H9 (cell line): ENCODE data around the gene PPP1R13B. TPM values are rescaled to one million over a fixed set of nuclear protein-coding genes. Genes with fewer than 3 reads are reported as not detected.

ENCODE experiments used
- DNase-seq: peaks from one replicate; pipeline ENCODE4 v3.0.0-alpha.2; 2017
- H2AFZ ChIP-seq: one replicate; pipeline ENCODE4 v1.6.1; 2013; ENCODE audit warnings: mild to moderate bottlenecking, low read length, control low read depth, moderate library complexity
- H2AK5ac ChIP-seq: 2 replicates; pipeline ENCODE4 v1.6.1; 2013; ENCODE audit warnings: low read length, control low read depth, mixed read lengths; ENCODE audit not compliant: insufficient read length
- H2BK120ac ChIP-seq: one replicate; pipeline ENCODE4 v1.6.1; 2013; ENCODE audit warnings: low read depth, mild to moderate bottlenecking, low read length, control low read depth, inconsistent platforms; ENCODE audit not compliant: poor library complexity, severe bottlenecking
- H2BK12ac ChIP-seq: 2 replicates; pipeline ENCODE4 v1.6.1; 2013; ENCODE audit warnings: low read length, control low read depth, mixed read lengths, low read depth; ENCODE audit not compliant: insufficient read length
- H2BK15ac ChIP-seq: 2 replicates; pipeline ENCODE4 v1.6.1; 2013; ENCODE audit warnings: low read depth, low read length, control low read depth
- H2BK20ac ChIP-seq: one replicate; pipeline ENCODE4 v1.6.1; 2013; ENCODE audit warnings: low read depth, mild to moderate bottlenecking, low read length, control low read depth, inconsistent platforms; ENCODE audit not compliant: poor library complexity, severe bottlenecking
- H2BK5ac ChIP-seq: 2 replicates; pipeline ENCODE4 v1.6.1; 2013; ENCODE audit warnings: low read length, control low read depth, mixed read lengths; ENCODE audit not compliant: insufficient read length
- H3K14ac ChIP-seq: 2 replicates; pipeline ENCODE4 v1.6.1; 2013; ENCODE audit warnings: low read length, control low read depth; ENCODE audit not compliant: insufficient read depth
- H3K18ac ChIP-seq: 2 replicates; pipeline ENCODE4 v1.6.1; 2013; ENCODE audit warnings: low read depth, mild to moderate bottlenecking, mixed read lengths, low read length, control low read depth; ENCODE audit not compliant: insufficient read length
- H3K23ac ChIP-seq: 2 replicates; pipeline ENCODE4 v1.6.1; 2013; ENCODE audit warnings: low read length, control low read depth, mixed read lengths, low read depth; ENCODE audit not compliant: insufficient read length
- H3K23me2 ChIP-seq: 2 replicates; pipeline ENCODE4 v1.6.1; 2013; ENCODE audit warnings: low read depth, mild to moderate bottlenecking, mixed read lengths, low read length, control low read depth; ENCODE audit not compliant: insufficient read length, poor library complexity, severe bottlenecking
- H3K27ac ChIP-seq: 2 replicates; pipeline ENCODE4 v1.5.1; 2013; ENCODE audit warnings: low read length, control low read depth, mixed read lengths, low read depth; ENCODE audit not compliant: insufficient read length
- H3K27me3 ChIP-seq: 2 replicates; pipeline ENCODE4 v1.6.1; 2013; ENCODE audit warnings: low read length, control low read depth, inconsistent platforms; ENCODE audit not compliant: insufficient read depth
- H3K4ac ChIP-seq: 2 replicates; pipeline ENCODE4 v1.6.1; 2013; ENCODE audit warnings: low read depth, mild to moderate bottlenecking, control low read depth, inconsistent platforms, low read length, moderate library complexity
- H3K4me1 ChIP-seq: 2 replicates; pipeline ENCODE4 v1.6.1; 2013; ENCODE audit warnings: low read length, control low read depth, inconsistent platforms; ENCODE audit not compliant: insufficient read depth
- H3K4me2 ChIP-seq: 2 replicates; pipeline ENCODE4 v1.6.1; 2013; ENCODE audit warnings: low read length, control low read depth, mixed read lengths; ENCODE audit not compliant: insufficient read length, insufficient read depth
- H3K56ac ChIP-seq: 2 replicates; pipeline ENCODE4 v1.6.1; 2013; ENCODE audit warnings: low read depth, mild to moderate bottlenecking, mixed read lengths, low read length, control low read depth; ENCODE audit not compliant: insufficient read length
- H3K79me1 ChIP-seq: 2 replicates; pipeline ENCODE4 v1.6.1; 2013; ENCODE audit warnings: low read depth, mild to moderate bottlenecking, moderate library complexity, low read length, control low read depth, inconsistent platforms; ENCODE audit not compliant: insufficient read depth, poor library complexity, severe bottlenecking
- H3K79me2 ChIP-seq: 2 replicates; pipeline ENCODE4 v1.6.1; 2013; ENCODE audit warnings: low read length, control low read depth, inconsistent platforms; ENCODE audit not compliant: insufficient read depth
- H3K9ac ChIP-seq: 2 replicates; pipeline ENCODE4 v1.6.1; 2013; ENCODE audit warnings: low read length, control low read depth, mixed read lengths; ENCODE audit not compliant: insufficient read length; ENCODE audit errors: extremely low read depth
- H3K9me3 ChIP-seq: one replicate; pipeline ENCODE4 v1.6.1; 2013; ENCODE audit warnings: low read depth, low read length, inconsistent platforms; ENCODE audit not compliant: control insufficient read depth
- H3T11ph ChIP-seq: one replicate; pipeline ENCODE4 v1.6.1; 2013; ENCODE audit warnings: mild to moderate bottlenecking, low read length, control low read depth, inconsistent platforms
- H4K20me1 ChIP-seq: one replicate; pipeline ENCODE4 v1.6.1; 2013; ENCODE audit not compliant: control insufficient read depth, insufficient read length, insufficient read depth
- H4K5ac ChIP-seq: 2 replicates; pipeline ENCODE4 v1.6.1; 2013; ENCODE audit warnings: low read depth, mild to moderate bottlenecking, mixed read lengths, low read length, control low read depth; ENCODE audit not compliant: insufficient read length
- H4K8ac ChIP-seq: replicated peaks from 2 replicates; pipeline ENCODE4 v1.6.1; 2013; ENCODE audit warnings: low read length, control low read depth, mixed read lengths, low read depth; ENCODE audit not compliant: insufficient read length
- H4K91ac ChIP-seq: 2 replicates; pipeline ENCODE4 v1.6.1; 2013; ENCODE audit warnings: low read depth, mild to moderate bottlenecking, moderate library complexity, mixed read lengths, low read length, control low read depth; ENCODE audit not compliant: insufficient read length
- H3K27ac Mint-ChIP-seq, 3 experiments: 2 replicates in 2 of 3; 3 replicates in 1 of 3; pipeline ENCODE4 v1.8.0; 2020 to 2021; ENCODE audit warnings: mixed read lengths in 3 of 3, mild to moderate bottlenecking in 1 of 3, moderate library complexity in 1 of 3
- H3K27me3 Mint-ChIP-seq: 2 replicates; pipeline ENCODE4 v1.8.0; 2021; ENCODE audit warnings: low read depth, mild to moderate bottlenecking, moderate library complexity, mixed read lengths
- H3K36me3 Mint-ChIP-seq, 3 experiments: 2 replicates in 2 of 3; 3 replicates in 1 of 3; pipeline ENCODE4 v1.8.0; 2020 to 2021; ENCODE audit warnings: low read depth in 3 of 3, mixed read lengths in 3 of 3; ENCODE audit not compliant: insufficient read depth in 1 of 3
- H3K4me1 Mint-ChIP-seq, 2 experiments: 2 replicates each; pipeline ENCODE4 v1.8.0; 2020; ENCODE audit warnings: mixed read lengths in 2 of 2
- H3K4me3 Mint-ChIP-seq, 2 experiments: 2 replicates in 1 of 2; 3 replicates in 1 of 2; pipeline ENCODE4 v1.8.0; 2020 to 2021; ENCODE audit warnings: mild to moderate bottlenecking in 2 of 2, mixed read lengths in 2 of 2, moderate library complexity in 1 of 2
- H3K9me3 Mint-ChIP-seq, 2 experiments: 2 replicates in 1 of 2; 3 replicates in 1 of 2; pipeline ENCODE4 v1.8.0; 2020; ENCODE audit warnings: mild to moderate bottlenecking in 2 of 2, mixed read lengths in 2 of 2, moderate library complexity in 1 of 2
- CTCF ChIP-seq: fragments of 200-600 bp; sonication (generic); conservative IDR thresholded peaks from 3 replicates; pipeline ENCODE4 v1.8.0; 2021; ENCODE audit warnings: antibody characterized with exemption, mild to moderate bottlenecking
- WGBS: extraction: QIAGEN DNeasy Blood & Tissue Kit; methylation state at CpG from one replicate; pipeline ENCODE4 v1.1.7; 2013; ENCODE audit warnings: missing lambda C conversion rate, low lambda C conversion rate, mixed read lengths; ENCODE audit not compliant: insufficient read length; ENCODE audit errors: extremely low coverage; 5-methylcytosine and 5-hydroxymethylcytosine counted together
- total RNA-seq: library from RNA; stranded (reverse); gene quantifications from 2 replicates; pipeline ENCODE4 v1.2.1, GENCODE V29; 2021

PPP1R13B gene
- total RNA-seq, 1 experiment from 2014 or later, result 6.0 TPM

GRCh38 chr14:103714063-103714724 is 133.2 kb downstream of the PPP1R13B start:
- H4K91ac ChIP-seq, result no peak overlapping the region
- Mint-ChIP-seq H3K36me3 (peaks cover 15 to 33% (median 18%) of the 10 kb centered on the region in 3 experiments; a peak in 6 of 7 replicates), H3K9me3 (no peaks in the 10 kb centered on the region), H3K27me3 (no peaks in the 10 kb centered on the region; the same call in 1 of the 2 replicates), H3K4me3 (peak overlapping the region; percentile 75 to 90), H3K27ac (peak overlapping the region; percentile 30 to 49 (median 33); a peak in 3 of 7 replicates), H3K4me1 (peaks cover 35 to 36% of the 10 kb centered on the region in 2 experiments)
- no peaks in the 10 kb centered on the region for H3K27me3 ChIP-seq
- H2BK120ac ChIP-seq, result no peak overlapping the region
- no peak overlapping the region for H3K56ac ChIP-seq
- no peak overlapping the region for H3K23ac ChIP-seq
- no peaks in the 10 kb centered on the region for H4K20me1 ChIP-seq
- no peak overlapping the region for H3K27ac ChIP-seq
- H2BK12ac ChIP-seq, result no peak overlapping the region
- H3K9ac ChIP-seq, result peak overlapping the region; percentile 48
- no peak overlapping the region for H2AK5ac ChIP-seq
- H3K14ac ChIP-seq, result no peak overlapping the region
- H3K79me1 ChIP-seq, result peaks cover 2% of the 10 kb centered on the region
- H3K9me3 ChIP-seq, result no peaks in the 10 kb centered on the region
- no peak overlapping the region for H3K18ac ChIP-seq
- H3K4me1 ChIP-seq, result peaks cover 3% of the 10 kb centered on the region; the same call in 1 of the 2 replicates
- no peak for DNase-seq
- no peak for TF ChIP-seq CTCF
- WGBS, result no CpG with 5 or more reads among the region's 16 CpGs
- no peaks in the 10 kb centered on the region; the same call in 1 of the 2 replicates for H3K79me2 ChIP-seq
- H4K5ac ChIP-seq, result no peak overlapping the region
- no peak overlapping the region for H3K4ac ChIP-seq
- H4K8ac ChIP-seq, result no peak overlapping the region
- no peak overlapping the region for H2BK20ac ChIP-seq
- H2AFZ ChIP-seq, result no peak overlapping the region
- no peaks in the 10 kb centered on the region for H3K23me2 ChIP-seq
- peak overlapping the region; percentile 58 for H3K4me2 ChIP-seq
- no peak overlapping the region for H2BK15ac ChIP-seq
- H2BK5ac ChIP-seq, result no peak overlapping the region
- no peak overlapping the region for H3T11ph ChIP-seq
